Natural killer cell treated with Interleukin-12 subunit alpha and Interleukin-12 subunit beta and Interleukin-15 and Interleukin-18, amount 100 ng/mL, for 72 hours (primary cell): ENCODE measurements around the gene SOX11. TPM values are rescaled to one million over a fixed set of nuclear protein-coding genes. Genes with fewer than 3 reads are reported as not detected.

ENCODE experiments used
- ATAC-seq, 2 donors: fragments of 150-1000 bp; cut with Tn5 transposase in 1 of 2; sonication (Bioruptor Pico), chemical (Tn5 transposase) in 1 of 2; 2 replicates each; pipeline ENCODE4 v1.10.0; 2021
- DNase-seq: peaks from one replicate; pipeline ENCODE4 v3.0.0; 2022; ENCODE audit warnings: low spot score
- H3K27ac Mint-ChIP-seq, 2 donors: 1 replicate in 1 of 2; 2 replicates in 1 of 2; pipeline ENCODE4 v1.8.0; 2022; ENCODE audit warnings: mixed read lengths in 2 of 2, mild to moderate bottlenecking in 1 of 2, moderate library complexity in 1 of 2
- H3K27me3 Mint-ChIP-seq, 2 donors: 1 replicate in 1 of 2; 2 replicates in 1 of 2; pipeline ENCODE4 v1.8.0; 2022; ENCODE audit warnings: mixed read lengths in 2 of 2
- H3K36me3 Mint-ChIP-seq: one replicate; pipeline ENCODE4 v1.8.0; 2022; ENCODE audit warnings: mixed read lengths
- H3K4me1 Mint-ChIP-seq, 2 donors: 1 replicate in 1 of 2; 2 replicates in 1 of 2; pipeline ENCODE4 v1.8.0; 2022; ENCODE audit warnings: low read depth in 2 of 2, mixed read lengths in 2 of 2, mild to moderate bottlenecking in 1 of 2
- H3K4me3 Mint-ChIP-seq: one replicate; pipeline ENCODE4 v1.8.0; 2022; ENCODE audit warnings: mixed read lengths
- H3K9me3 Mint-ChIP-seq: 2 replicates; pipeline ENCODE4 v1.8.0; 2022; ENCODE audit warnings: mixed read lengths
- total RNA-seq, 2 donors: library from RNA; stranded (reverse); gene quantifications; one replicate each; pipeline ENCODE4 v1.2.3, GENCODE V29; 2022

The SOX11 gene
- total RNA-seq, 2 donors from 2014 or later, result not detected

- Mint-ChIP-seq H3K27ac (no peak overlapping the region), H3K27me3 (no peaks in the 10 kb centered on the region), H3K4me1 (no peaks in the 10 kb centered on the region), H3K4me3 (no peak overlapping the region), H3K9me3 (peaks cover 3% of the 10 kb centered on the region), H3K36me3 (no peaks in the 10 kb centered on the region)
- DNase-seq (no peak), ATAC-seq (no peak)
Measured at GRCh38 chr2:5740053-5740452, 47.9 kb downstream of the SOX11 start.

- Mint-ChIP-seq H3K4me1 (no peaks in the 10 kb centered on the region), H3K9me3 (peaks cover 3% of the 10 kb centered on the region), H3K36me3 (no peaks in the 10 kb centered on the region), H3K4me3 (no peak overlapping the region), H3K27me3 (no peaks in the 10 kb centered on the region), H3K27ac (no peak overlapping the region)
- DNase-seq (no peak), ATAC-seq (no peak)
Measured at GRCh38 chr2:5740817-5741216, 48.6 kb downstream of the SOX11 start.

- no peak overlapping the region for H3K27ac Mint-ChIP-seq
- peaks cover 3% of the 10 kb centered on the region for H3K9me3 Mint-ChIP-seq
- no peaks in the 10 kb centered on the region for H3K27me3 Mint-ChIP-seq
- DNase-seq (no peak), ATAC-seq (no peak)
- H3K4me1 Mint-ChIP-seq, result no peaks in the 10 kb centered on the region
- no peaks in the 10 kb centered on the region for H3K36me3 Mint-ChIP-seq
- no peak overlapping the region for H3K4me3 Mint-ChIP-seq
Measured at GRCh38 chr2:5741242-5741641, 49.1 kb downstream of the SOX11 start.

GRCh38 chr2:5742126-5742525, 49.9 kb downstream of the SOX11 start:
- DNase-seq (no peak), ATAC-seq (no peak)
- no peak overlapping the region for H3K27ac Mint-ChIP-seq
- no peaks in the 10 kb centered on the region for H3K36me3 Mint-ChIP-seq
- no peak overlapping the region for H3K4me3 Mint-ChIP-seq
- no peaks in the 10 kb centered on the region for H3K27me3 Mint-ChIP-seq
- H3K9me3 Mint-ChIP-seq, result peaks cover 3% of the 10 kb centered on the region
- no peaks in the 10 kb centered on the region for H3K4me1 Mint-ChIP-seq

GRCh38 chr2:5748391-5748790, 56.2 kb downstream of the SOX11 start:
- peaks cover 8% of the 10 kb centered on the region for H3K36me3 Mint-ChIP-seq
- no peaks in the 10 kb centered on the region for H3K27me3 Mint-ChIP-seq
- H3K27ac Mint-ChIP-seq, result no peak overlapping the region
- no peaks in the 10 kb centered on the region for H3K4me1 Mint-ChIP-seq
- no peak for ATAC-seq
- DNase-seq, result no peak
- no peak overlapping the region for H3K4me3 Mint-ChIP-seq
- H3K9me3 Mint-ChIP-seq, result peaks cover 17% of the 10 kb centered on the region

- Mint-ChIP-seq H3K9me3 (peaks cover 14% of the 10 kb centered on the region), H3K36me3 (peaks cover 8% of the 10 kb centered on the region), H3K27me3 (no peaks in the 10 kb centered on the region), H3K4me3 (no peak overlapping the region), H3K4me1 (no peaks in the 10 kb centered on the region), H3K27ac (no peak overlapping the region)
- DNase-seq, result no peak
- ATAC-seq, result no peak
Measured at GRCh38 chr2:5748946-5749345, 56.8 kb downstream of the SOX11 start.

- H3K9me3 Mint-ChIP-seq, result peaks cover 14% of the 10 kb centered on the region
- H3K27me3 Mint-ChIP-seq, result no peaks in the 10 kb centered on the region
- no peak for DNase-seq
- H3K4me1 Mint-ChIP-seq, result no peaks in the 10 kb centered on the region
- H3K27ac Mint-ChIP-seq, result no peak overlapping the region
- peaks cover 8% of the 10 kb centered on the region for H3K36me3 Mint-ChIP-seq
- no peak overlapping the region for H3K4me3 Mint-ChIP-seq
- no peak for ATAC-seq
Measured at GRCh38 chr2:5749347-5749746, 57.2 kb downstream of the SOX11 start.
